WI38 (cell line): ENCODE data around the gene CNKSR1.
A peak's percentile ranks its signal among the peaks of the same experiment; 100 is the strongest.

ENCODE experiments used
- H3K4me3 ChIP-seq: 2 replicates; pipeline ENCODE4 v1.5.1; 2011; ENCODE audit warnings: low read depth, mild to moderate bottlenecking, control low read depth, low read length
- CTCF ChIP-seq: IDR thresholded peaks from 2 replicates; pipeline ENCODE4 v1.5.1; 2012; ENCODE audit warnings: low read depth, mild to moderate bottlenecking, control low read depth, low read length

The CNKSR1 gene

GRCh38 chr1:26156285-26157038 is 20.8 kb upstream of the CNKSR1 start:
- H3K4me3 ChIP-seq: no peak overlapping the region
- no peak for TF ChIP-seq CTCF

- TF ChIP-seq CTCF: no peak
- no peak overlapping the region for H3K4me3 ChIP-seq
Observed at GRCh38 chr1:26158271-26158907, 18.9 kb upstream of the CNKSR1 start.

GRCh38 chr1:26158908-26159742 is 18.2 kb upstream of the CNKSR1 start, which contains the start of gene FAM110D:
FAM110D (plus strand) TSS chr1:26159079; CDS start chr1:26161292, 2,213 bp downstream.
- TF ChIP-seq CTCF: no peak
- no peak within 1 kb of the TSS for H3K4me3 ChIP-seq

- no peak for TF ChIP-seq CTCF
- no peak overlapping the region for H3K4me3 ChIP-seq
Observed at GRCh38 chr1:26159743-26160039, 17.6 kb upstream of the CNKSR1 start.

- no peak for TF ChIP-seq CTCF
- no peak overlapping the region; the same call in 1 of the 2 replicates for H3K4me3 ChIP-seq
Observed at GRCh38 chr1:26160527-26161414, 16.5 kb upstream of the CNKSR1 start.

GRCh38 chr1:26161415-26162219 is 15.7 kb upstream of the CNKSR1 start:
- no peak for TF ChIP-seq CTCF
- H3K4me3 ChIP-seq: peak overlapping the region; percentile 49
